SU-DHL-6 (cell line): ENCODE data around the gene SCGB1D2.

Source experiments
- H2AFZ ChIP-seq: fragments of 200-600 bp; sonication (generic); 2 replicates; pipeline ENCODE4 v1.6.1; 2014; ENCODE audit warnings: low read depth, mild to moderate bottlenecking, moderate library complexity, mixed read lengths, antibody characterized with exemption, low read length; ENCODE audit not compliant: severe bottlenecking
- H3F3A ChIP-seq: fragments of 200-600 bp; shearing (Covaris generic); 2 replicates; pipeline ENCODE4 v1.6.0; 2016; ENCODE audit warnings: antibody characterized with exemption, mild to moderate bottlenecking; ENCODE audit not compliant: insufficient read depth
- H3K27ac ChIP-seq: fragments of 200-600 bp; sonication (generic); 2 replicates; pipeline ENCODE4 v1.5.1; 2016; ENCODE audit warnings: low read depth, mild to moderate bottlenecking, low read length, moderate library complexity, mixed read lengths
- H3K27me3 ChIP-seq: fragments of 200-600 bp; sonication (generic), shearing (Covaris generic); 2 replicates; pipeline ENCODE4 v1.6.0; 2014; ENCODE audit warnings: mild to moderate bottlenecking, low read length
- H3K36me3 ChIP-seq: fragments of 200-600 bp; sonication (generic); 2 replicates; pipeline ENCODE4 v1.6.1; 2014; ENCODE audit warnings: mild to moderate bottlenecking, low read length, mixed read lengths
- H3K4me2 ChIP-seq: fragments of 300-600, 200-600 bp; shearing (Covaris generic), sonication (generic); 2 replicates; pipeline ENCODE4 v1.6.0; 2014; ENCODE audit warnings: low read length, low read depth, mild to moderate bottlenecking; ENCODE audit not compliant: poor library complexity, severe bottlenecking
- H3K4me3 ChIP-seq: fragments of 200-600 bp; sonication (generic); 2 replicates; pipeline ENCODE4 v1.5.1; 2014; ENCODE audit warnings: antibody characterized with exemption, low read length, mild to moderate bottlenecking, mixed read lengths; ENCODE audit not compliant: insufficient read depth, poor library complexity, severe bottlenecking
- H3K79me2 ChIP-seq: fragments of 200-600 bp; sonication (generic); 2 replicates; pipeline ENCODE4 v1.6.1; 2014; ENCODE audit warnings: mild to moderate bottlenecking, low read length, moderate library complexity; ENCODE audit not compliant: insufficient read depth
- H3K9ac ChIP-seq: fragments of 200-600 bp; sonication (generic); 2 replicates; pipeline ENCODE4 v1.7.0; 2014; ENCODE audit warnings: mild to moderate bottlenecking, low read length
- H3K9me2 ChIP-seq: fragments of 200-600 bp; sonication (generic); replicated peaks from 2 replicates; pipeline ENCODE4 v1.6.1; 2014; ENCODE audit warnings: low read length; ENCODE audit not compliant: insufficient read depth
- H3K9me3 ChIP-seq: fragments of 200-600 bp; sonication (generic); 2 replicates; pipeline ENCODE4 v1.6.1; 2014; ENCODE audit warnings: low read length, mixed read lengths; ENCODE audit not compliant: insufficient read depth
- H4K20me1 ChIP-seq: fragments of 200-600 bp; sonication (generic); 2 replicates; pipeline ENCODE4 v1.6.1; 2014; ENCODE audit warnings: low read depth, mild to moderate bottlenecking, antibody characterized with exemption, low read length, moderate library complexity, mixed read lengths
- CTCF ChIP-seq: fragments of 200-600 bp; sonication (generic); IDR thresholded peaks from one replicate; pipeline ENCODE4 v1.5.1; 2017; ENCODE audit warnings: antibody characterized with exemption, mild to moderate bottlenecking, low read length, moderate library complexity; ENCODE audit not compliant: insufficient read depth, poor library complexity, severe bottlenecking
- EZH2phosphoT487 ChIP-seq: fragments of 200-600 bp; sonication (generic), shearing (Covaris generic); conservative IDR thresholded peaks from 2 replicates; pipeline ENCODE4 v1.6.1; 2018; ENCODE audit warnings: mild to moderate bottlenecking, antibody characterized with exemption, low read length, moderate library complexity, mixed read lengths

Gene SCGB1D2

GRCh38 chr11:62266558-62266957, 24.5 kb downstream of the SCGB1D2 start:
- no peaks in the 10 kb centered on the region for H3F3A ChIP-seq
- no peaks in the 10 kb centered on the region for H3K79me2 ChIP-seq
- H3K4me3 ChIP-seq = no peak overlapping the region
- no peaks in the 10 kb centered on the region for H3K9me2 ChIP-seq
- no peaks in the 10 kb centered on the region for H3K27me3 ChIP-seq
- no peaks in the 10 kb centered on the region for H3K36me3 ChIP-seq
- H2AFZ ChIP-seq = no peak overlapping the region
- TF ChIP-seq EZH2phosphoT487 (no peak), CTCF (no peak)
- H3K9ac ChIP-seq = no peak overlapping the region
- H4K20me1 ChIP-seq = no peaks in the 10 kb centered on the region
- no peak overlapping the region for H3K27ac ChIP-seq
- H3K4me2 ChIP-seq = no peak overlapping the region
- no peaks in the 10 kb centered on the region for H3K9me3 ChIP-seq

DNA sequence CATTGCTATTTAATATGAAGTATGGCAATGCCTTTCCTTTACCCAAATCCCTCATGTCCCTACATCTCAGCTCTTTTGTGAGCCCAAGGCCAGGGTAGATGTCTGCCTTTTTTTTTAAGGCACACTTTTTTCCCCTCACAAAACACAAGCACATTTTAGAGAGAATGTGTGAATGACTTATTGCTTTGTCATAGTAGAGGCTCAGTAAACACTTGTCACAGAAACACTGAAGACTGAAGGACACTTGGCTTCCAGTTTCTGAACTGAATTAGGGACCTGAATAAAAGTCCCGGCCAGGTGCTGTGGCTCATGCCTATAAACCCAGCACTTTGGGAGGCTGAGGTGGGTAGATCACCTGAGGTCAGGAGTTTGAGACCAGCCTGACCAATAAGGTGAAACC, 25.0 kb downstream of the SCGB1D2 start:
- Histone ChIP-seq H3K27me3 (no peaks in the 10 kb centered on the region), H3K4me2 (no peak overlapping the region), H4K20me1 (no peaks in the 10 kb centered on the region), H3K79me2 (no peaks in the 10 kb centered on the region), H3K4me3 (no peak overlapping the region), H3K36me3 (no peaks in the 10 kb centered on the region), H3K9me3 (no peaks in the 10 kb centered on the region), H3F3A (no peaks in the 10 kb centered on the region), H3K9ac (no peak overlapping the region), H2AFZ (no peak overlapping the region), H3K27ac (no peak overlapping the region), H3K9me2 (no peaks in the 10 kb centered on the region)
- TF ChIP-seq EZH2phosphoT487 = no peak
- no peak for TF ChIP-seq CTCF

DNA sequence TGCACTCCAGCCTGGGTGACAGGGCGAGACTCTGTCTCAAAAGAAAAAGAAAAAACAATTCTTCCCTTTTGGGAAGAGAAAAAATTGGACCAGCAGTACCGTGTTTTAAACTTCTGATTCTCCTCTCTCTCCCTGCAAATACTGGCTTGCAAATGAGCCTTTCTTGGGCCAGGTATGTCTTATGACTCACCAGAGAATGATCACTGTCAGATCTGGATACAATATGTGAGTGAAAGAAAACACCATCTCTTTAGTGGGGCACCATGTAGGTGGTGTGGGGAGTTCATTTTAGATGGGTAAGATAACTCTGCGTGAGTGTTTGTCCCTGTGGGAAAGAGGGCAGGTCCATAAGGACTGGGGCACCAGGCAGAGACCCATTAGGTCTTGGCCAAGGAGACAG, 25.5 kb downstream of the SCGB1D2 start:
- no peak for TF ChIP-seq EZH2phosphoT487
- no peak for TF ChIP-seq CTCF
- Histone ChIP-seq H2AFZ (no peak overlapping the region), H3K27ac (no peak overlapping the region), H3K4me2 (no peak overlapping the region), H4K20me1 (no peaks in the 10 kb centered on the region), H3K4me3 (no peak overlapping the region), H3K9ac (no peak overlapping the region), H3K9me2 (no peaks in the 10 kb centered on the region), H3F3A (no peaks in the 10 kb centered on the region), H3K27me3 (no peaks in the 10 kb centered on the region), H3K79me2 (no peaks in the 10 kb centered on the region), H3K36me3 (no peaks in the 10 kb centered on the region), H3K9me3 (no peaks in the 10 kb centered on the region)
